ENCODE measurements around the gene SERAC1.

SERAC1 gene

DNA sequence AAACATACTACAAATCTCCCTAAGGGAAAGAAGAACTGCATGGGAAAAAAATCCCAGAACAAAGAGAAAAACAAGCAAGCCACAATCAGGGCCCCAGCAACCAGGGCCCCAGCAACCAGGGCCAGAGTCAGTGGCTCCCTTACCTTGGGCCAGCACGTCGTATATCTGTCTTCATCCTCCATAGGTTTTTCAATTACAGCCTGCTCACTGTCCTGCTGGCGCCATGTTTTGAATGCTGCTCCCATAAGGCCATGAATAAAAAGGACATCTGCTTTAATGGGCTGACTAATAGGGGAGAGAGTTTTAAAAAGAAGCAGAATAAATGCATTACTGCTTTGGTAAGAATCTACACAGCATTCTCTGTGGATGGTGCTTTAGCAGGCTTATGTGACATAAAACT is 49.2 kb downstream of the SERAC1 start:
- DNase-seq, result no peak

DNA sequence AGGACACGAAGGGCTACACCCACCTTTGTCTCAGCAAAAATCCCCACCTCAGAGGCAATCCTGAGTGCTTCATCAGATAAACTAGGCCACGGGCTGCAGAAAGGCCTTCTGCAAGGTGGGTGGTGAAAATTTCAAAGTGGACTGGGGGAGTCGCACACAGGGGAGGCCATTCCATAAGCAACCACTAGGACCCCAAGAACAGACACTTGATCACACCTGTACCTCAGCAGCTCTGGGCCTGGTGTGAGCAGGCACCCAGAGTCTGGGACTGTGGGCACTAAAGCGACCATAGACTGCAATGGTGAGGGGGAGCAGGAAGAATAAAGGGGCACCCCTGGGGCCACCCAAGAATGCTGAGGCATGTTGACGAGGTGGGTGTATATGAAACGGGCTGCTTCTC is 52.6 kb downstream of the SERAC1 start:
- no peak for DNase-seq

DNA sequence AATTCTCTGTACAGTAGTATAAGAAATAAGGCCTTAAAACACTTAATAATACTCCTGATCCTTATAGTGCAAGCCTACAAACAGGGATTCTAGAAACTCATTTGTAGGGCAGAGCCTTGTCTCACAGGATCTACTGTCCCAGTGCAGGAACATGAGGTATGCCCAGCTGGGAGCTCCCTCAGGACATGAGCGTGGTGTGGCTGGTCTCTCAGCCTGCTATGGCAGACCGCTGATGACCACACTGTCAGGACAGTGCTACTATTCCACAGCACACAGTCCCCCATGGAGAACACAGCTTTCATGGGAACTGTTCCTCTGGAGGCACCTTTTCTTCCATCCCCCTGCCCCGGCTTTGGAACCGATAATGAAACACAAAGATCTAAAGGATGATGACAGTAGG is 53.0 kb downstream of the SERAC1 start:
- DNase-seq, result no peak

DNA sequence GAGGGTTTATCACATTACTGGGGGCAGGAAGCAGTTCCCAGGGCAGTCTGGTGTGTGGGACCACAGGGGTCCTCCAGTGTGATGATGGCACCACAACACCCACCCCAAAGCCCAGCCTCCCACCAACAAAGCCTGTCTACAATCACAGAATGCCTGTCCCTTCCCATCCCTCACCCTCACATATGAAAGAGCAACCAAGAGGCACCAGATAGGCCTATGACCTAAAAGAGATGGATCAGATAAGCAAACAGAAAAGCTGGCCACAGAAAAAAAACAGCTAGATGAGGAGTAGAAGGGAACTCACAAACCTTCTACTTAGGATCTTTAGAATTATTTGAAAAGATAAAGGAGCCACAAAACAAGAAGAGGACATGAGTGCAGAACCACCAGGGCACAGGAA is 54.3 kb downstream of the SERAC1 start:
- DNase-seq, result no peak

DNA sequence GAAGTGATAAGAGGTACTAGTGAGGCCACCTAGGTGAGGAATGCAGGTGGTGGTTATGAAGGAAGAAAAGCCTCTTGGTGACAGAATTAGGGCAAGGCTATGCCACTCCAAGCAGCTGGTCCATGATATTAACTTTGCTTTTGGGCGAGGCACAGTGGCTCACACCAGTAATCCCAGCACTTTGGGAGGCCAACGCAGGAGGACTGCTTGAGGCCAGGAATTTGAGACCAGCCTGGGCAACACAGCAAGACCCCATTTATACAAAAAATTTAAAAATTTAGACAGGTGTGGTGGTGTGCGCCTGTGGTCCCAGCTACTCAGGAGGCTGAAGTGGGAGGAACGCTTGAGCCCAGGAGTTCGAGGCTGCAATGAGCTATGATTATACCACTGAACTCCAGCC is 56.1 kb downstream of the SERAC1 start:
- DNase-seq, result no peak

DNA sequence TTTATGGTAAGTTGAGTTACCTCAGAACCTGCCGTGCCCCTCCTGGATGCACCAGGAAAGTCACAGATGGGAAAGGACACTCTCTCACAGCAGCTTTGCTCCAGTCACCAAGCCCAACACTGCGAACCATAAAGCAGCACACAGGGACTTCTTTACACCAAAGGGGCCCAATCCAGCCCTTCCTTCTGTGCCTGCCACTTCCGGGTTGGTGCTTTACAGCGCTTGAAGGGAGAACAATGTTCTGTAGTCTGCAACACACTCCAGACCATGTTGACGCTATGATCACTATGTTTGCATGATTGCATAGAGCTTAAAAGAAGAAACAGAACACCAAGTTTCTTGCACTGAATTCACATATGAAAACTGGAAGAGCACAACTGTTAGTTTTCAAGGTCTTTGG is 57.1 kb downstream of the SERAC1 start:
- no peak for DNase-seq

DNA sequence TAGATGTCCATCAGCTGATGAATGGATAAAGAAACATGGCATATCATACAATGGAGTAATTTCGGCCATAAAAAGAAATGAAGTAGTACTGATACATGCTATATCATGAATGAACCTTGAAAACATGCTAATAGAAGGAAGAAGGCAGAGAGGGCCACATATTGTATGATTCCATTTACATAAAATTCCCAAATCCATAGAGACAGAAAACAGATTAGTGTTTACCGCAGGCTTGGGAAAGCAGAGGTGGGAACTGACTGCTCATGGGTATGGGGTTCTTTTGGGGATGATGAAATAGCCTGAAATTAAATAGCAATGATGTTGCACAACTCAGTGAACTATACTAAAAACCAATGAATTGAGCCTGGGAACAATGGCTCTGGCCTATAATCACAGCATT is 58.3 kb downstream of the SERAC1 start:
- no peak for DNase-seq

DNA sequence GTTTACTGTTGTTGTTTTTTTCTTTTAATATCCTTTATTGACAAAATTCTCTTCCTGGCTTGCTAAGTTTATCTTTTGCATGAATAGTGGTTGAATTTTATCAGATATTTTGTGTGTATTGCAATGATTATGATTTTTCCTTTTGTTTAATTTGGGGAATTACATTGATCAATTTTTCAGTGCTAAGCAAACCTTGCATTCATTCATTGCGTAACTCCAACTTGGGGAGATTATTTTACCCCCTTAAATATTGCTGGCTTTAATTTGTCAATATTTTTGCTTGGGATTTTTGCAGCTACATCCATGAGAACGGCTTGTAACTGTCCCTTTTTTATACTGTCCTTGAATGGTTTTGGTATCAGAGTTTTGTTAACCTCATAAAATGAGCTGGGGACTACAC is 63.4 kb downstream of the SERAC1 start:
- DNase-seq, result no peak

DNA sequence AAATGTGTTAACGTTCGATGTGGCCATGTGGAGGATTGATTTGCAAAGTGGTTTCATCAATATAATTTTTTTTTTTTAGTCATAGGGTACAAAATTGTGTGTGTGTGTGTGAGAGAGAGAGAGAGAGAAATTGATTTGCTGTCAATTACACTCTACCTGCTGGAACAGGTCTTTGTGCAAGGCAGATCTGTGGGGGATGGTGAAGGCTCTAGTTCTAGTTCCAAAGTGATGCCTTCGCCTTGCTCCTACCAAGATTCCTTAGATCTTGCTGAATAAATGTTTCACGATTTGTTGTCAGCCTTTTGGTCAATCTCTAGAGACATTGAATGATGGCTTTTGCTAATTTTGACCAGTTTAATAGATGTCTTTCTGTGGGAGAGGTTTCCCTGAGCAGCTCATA is 64.8 kb downstream of the SERAC1 start:
- DNase-seq, result no peak

DNA sequence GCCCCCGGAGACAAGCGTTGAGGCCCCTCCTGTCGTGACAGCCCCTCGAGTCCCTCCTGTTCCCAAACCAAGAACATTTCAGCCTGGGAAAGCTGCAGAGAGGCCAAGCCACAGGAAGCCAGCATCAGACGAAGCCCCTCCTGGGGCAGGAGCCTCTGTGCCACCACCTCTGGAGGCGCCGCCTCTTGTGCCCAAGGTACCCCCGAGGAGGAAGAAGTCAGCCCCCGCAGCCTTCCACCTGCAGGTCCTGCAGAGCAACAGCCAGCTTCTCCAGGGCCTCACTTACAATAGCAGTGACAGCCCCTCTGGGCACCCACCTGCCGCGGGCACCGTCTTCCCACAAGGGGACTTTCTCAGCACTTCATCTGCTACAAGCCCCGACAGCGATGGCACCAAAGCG is 72.4 kb downstream of the SERAC1 start:
- DNase-seq, result no peak

DNA sequence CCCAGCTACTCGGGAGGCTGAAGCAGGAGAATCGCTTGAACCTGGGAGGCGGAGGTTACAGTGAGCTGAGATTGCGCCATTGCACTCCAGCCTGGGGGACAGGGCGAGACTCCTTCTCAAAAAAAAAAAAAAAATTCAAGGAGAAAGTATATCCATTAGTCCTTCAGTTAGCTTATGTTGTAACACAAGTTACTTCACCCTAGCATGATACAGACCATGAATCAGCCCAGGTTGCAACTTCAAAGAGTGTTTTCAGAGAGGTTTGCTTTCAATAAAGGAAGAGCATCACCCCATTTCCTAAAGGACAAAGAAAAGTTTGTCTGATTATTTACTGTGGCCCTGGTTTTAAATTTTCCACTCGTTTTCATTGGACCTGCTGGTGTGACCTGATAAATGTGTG is 73.0 kb downstream of the SERAC1 start:
- no peak for DNase-seq

DNA sequence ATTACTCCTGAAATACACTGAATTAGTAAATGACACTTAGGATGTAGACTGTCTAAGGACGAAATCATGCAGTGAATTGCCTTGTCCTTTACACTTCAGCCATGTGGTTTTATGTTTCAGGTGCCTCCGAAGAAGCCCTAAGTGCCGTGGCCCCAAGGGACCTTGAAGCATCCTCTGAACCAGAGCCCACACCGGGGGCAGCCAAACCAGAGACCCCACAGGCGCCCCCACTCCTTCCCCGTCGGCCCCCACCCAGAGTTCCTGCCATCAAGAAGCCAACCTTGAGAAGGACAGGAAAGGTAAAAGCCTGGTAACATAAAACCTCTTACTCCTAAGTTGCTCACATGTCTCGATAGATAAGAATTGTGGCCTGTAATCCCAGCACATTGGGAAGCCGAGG is 75.3 kb downstream of the SERAC1 start:
- DNase-seq, result no peak

DNA sequence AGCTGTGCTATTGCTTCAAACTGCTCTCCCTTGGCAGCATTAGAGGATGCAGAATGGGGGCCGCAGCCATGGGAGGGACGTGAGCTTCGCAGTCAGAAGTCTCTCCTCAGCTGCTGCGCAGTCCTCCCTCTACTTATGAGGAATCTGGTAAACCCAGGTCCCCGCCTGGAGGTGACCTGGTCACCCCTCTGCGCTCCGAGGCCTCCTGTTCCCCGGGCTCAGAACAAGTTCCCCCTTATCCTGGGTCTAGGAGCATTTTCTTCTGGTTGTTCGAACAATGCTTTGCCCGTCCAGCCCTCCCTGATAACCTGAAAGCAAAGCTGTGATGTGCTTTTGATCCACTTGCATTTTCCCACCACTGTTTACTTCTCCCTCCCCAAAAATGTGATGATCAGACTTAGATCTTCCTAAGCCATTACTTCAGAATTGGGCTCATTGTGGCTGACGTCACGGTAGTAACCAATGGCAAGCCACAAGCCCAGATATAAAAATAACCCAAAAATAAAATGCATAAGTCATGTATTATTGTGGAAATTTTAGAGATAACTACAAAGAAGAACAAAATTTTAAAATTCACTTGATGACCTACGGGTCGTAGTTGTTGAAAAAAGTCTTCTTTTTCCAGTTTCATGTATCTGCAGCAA is 80.7 kb downstream of the SERAC1 start:
- DNase-seq, result no peak

DNA sequence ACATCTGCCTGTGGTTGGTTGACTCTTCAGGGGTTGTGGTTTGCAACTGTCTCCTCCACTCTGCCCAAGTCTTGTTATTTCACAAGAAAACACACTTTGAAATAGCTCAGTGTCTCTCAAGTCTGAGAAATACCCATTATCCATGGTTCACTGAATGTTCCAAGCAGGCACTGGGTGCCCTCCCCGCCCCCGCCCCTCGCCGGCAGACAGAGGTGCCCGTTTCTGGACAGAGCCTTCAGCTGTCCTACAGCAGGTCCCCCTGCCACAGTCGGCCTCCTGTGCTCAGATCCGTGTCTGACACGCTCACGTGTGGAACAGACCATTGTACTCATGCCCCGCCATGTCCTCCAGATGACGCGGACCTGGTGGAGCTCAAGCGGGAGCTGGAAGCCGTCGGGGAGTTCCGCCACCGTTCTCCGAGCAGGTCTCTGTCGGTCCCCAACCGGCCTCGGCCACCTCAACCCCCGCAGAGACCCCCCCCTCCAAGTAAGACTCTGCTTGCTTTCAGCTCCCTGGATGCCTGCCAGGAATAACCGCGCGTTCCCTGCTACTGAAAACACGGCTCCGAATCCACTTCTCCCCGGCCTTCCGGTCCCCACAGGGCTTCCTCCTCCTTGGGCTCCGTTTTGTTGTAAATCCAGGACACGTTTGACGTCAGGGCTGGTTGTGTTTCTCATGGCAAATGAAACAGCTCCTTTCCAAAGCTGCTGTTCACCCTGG is 81.4 kb downstream of the SERAC1 start:
- DNase-seq, result no peak

DNA sequence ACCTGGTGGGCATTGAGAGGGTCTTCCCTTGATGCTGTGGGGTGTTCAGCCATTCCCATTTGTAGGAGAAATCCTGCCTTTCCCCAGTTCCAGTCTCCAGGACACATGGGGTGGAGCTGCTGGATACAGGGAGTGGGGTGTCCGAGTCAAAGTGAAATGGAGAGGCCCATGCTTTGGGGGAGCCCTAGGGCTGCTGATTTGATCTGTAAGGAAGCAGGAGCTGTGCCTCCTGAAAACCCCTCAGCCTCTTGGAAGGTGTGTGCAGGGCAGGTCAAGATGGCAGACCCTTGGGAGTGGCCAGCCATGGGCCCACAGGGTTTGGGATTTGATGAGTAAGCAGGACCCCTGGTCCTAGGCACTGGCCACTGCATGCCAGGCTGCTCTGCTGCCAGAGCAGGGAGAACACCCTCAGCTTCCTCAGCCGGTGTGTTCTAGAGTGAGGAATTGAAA is 82.0 kb downstream of the SERAC1 start:
- no peak for DNase-seq

DNA sequence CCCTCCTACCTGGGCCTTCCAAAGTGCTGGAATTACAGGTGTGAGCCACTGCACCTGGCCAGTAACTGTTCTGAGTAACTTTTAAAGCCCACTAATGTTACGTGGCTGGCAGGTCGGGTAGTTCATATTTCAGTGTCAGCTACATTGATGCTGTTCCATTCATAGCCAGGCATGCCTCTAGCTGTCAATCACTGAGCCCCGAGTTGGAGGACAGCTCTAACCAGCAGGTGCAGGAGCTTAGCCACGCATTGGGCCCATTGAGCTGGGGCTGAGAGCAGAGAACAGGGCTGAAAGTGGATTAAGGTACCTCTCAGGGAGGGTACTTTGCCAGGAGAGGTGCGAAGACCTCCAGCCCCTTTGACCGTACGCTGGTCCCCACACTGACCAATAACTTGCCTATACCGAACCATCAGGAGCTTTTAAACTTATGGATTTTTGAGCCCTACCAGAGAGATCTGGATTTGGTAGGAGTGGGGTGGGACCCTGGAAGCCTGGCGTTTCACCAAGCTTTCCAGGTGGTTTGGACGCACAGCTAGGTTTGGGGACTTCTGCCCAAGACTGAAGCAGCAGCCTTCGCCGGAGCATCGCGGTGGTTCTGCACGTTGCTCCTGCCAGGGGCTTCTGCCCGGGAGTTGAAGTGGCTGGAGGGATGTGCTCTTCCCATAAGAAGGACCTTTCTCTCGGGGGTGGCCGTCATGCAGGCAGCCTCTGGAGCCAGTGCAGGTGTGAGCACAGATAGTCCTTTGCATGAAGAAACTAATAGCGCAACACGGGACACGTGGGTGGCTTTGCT is 82.6 kb downstream of the SERAC1 start:
- DNase-seq, result no peak

DNA sequence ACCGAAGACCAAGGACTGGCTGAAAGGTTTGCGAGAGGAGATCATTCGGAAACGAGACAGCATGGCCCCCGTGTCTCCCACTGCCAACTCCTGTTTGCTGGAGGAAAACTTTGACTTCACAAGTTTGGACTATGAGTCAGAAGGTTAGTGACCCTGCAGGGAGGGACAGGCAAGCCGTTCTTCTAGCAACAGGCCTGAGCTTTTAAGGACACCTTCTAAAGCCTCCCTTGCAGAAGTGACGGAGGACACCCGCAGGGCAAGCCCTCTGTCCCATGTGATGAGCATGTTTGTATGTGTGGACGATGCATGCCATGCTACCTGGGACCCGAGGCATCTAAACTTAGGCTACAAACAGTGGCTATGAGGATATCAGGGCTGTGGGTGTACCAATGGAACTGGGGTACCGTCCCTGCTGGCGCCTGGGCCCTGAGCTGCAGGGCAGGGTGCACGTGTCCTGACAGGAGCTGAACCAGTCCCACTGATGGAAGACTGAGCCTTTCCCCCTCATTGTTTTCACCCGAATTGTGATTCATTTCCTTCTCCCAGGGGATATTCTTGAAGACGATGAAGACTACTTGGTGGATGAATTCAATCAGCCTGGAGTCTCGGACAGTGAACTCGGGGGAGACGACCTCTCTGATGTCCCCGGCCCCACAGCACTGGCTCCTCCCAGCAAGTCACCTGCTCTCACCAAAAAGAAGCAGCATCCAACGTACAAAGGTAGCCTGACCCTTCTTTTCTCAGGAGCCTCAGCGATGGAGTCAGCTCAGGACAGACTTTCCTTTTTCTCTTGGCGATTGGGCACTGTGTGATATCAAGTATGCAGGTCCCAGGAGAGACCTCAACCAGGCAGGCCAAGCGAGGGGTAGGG is 84.4 kb downstream of the SERAC1 start:
- no peak for DNase-seq

DNA sequence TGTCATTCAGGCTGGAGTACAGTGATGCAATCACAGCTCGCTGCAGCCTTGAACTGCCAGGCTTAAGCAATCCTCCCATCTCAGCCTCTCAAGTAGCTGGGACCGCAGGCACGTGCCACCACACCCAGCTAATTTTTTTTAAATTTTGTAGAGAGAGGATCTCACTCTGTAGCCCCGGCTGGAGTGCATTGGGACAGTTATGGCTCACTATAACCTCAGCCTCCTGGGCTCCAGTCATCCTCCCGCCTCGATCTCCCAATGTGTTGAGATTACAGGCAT is 86.5 kb downstream of the SERAC1 start:
- DNase-seq, result no peak

DNA sequence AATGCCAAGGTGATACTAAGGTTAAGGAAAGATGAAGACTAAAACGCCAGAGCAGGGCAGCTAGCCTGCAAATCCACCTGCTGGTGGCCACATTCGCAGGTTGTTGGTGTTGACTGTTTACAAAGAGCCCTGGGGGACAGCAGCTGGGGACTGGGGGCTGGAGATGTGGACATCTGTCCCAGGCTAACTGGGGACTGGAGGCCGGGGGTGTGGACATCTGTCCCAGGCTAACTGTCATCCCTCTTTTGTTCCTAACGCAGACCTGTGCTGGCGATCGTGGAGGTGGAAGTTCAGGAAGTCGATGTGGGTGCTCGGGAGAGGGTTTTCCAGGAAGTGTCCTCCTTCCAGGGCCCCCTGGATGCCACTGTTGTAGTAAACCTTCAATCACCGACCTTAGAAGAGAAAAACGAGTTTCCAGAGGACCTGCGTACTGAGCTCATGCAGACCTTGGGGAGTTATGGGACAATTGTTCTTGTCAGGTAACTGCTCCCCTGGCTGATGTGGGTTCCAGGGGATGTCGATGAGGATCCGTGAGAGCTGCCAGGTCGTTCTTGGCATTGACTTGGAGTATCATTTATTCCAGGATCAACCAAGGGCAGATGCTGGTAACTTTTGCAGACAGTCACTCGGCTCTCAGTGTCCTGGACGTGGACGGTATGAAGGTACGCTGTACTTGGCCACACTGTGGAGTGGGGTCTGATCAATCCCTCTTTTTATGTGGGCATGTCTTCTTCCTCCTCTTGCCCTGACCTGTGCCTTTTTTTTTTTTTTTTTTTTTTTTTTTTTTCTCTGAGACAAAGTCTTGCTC is 87.0 kb downstream of the SERAC1 start:
- DNase-seq, result no peak

DNA sequence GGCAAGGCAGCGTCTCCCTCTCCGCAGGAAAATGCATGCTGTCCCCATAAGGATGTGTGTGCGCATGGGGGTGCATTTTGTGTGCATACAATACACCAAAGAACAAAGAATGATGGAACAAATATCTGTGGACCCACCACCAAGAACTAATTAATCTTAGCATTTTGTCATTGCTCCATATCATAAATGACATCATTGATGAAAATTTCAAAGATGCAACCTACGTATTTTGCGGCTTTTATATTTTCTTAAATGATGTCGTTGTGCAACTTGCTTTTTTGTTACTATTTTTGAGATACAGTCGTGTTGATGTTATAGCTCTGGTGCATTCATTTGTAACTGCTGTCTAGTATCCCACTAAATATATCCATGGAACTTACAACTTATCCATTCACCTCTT is 89.7 kb downstream of the SERAC1 start:
- no peak for DNase-seq

DNA sequence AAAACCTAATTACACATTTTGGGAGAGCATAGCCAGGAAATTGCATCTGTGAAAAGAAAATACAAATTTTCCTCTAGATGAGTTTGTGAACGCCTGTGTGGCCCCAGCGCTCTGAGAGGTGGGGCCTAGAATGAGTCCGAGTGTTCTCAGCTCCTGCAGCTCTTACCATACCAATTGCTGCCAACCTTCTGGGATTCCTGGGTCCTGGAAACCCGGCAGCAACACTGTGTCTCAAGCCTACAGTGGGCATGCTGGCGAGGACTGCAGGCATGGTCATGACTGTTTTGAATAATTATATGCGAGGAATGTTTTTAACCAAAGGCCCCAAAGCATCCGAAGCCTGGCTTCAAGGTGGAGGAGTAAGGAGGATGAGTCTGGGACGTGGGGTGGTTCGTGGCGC is 90.4 kb downstream of the SERAC1 start:
- DNase-seq, result no peak

DNA sequence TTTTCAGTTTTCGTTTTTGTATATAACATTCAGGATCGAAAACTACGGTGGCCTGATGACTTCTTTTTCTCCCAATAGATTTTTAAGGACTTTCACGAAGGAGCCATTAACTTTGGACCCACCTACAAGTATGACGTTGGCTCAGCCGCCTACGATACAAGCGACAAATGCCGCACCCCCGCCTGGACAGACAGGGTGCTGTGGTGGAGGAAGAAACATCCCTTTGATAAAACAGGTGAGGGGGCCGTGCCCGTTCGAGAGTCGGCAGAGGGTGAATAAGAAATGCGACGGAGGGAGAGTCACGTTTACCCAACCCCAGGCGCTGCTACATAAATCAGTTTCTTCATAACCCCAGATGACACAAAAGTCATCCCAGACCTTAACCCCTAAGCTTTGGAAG is 91.5 kb downstream of the SERAC1 start:
- no peak for DNase-seq

DNA sequence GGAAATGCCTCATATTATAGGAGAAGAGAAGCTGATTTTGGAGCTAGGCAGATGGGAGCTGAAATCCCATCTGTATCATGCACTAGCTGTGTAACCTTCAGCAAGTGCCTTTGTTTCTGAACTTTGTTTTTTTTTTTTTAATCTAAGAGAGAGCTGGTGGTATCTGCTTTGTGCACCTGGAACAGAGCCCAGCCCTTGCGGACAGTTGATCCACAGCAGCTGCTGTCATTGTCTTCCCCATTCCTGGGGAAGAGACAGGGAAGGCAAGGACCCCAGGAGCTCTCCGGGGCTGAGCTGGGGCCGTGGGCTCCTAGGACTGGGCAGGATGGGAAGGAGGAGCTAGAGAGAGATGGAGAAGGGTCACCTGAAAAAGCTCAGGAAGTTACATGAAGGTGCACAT is 94.3 kb downstream of the SERAC1 start:
- no peak for DNase-seq
